ENCODE results near the gene FAM167B. TPM values are rescaled to one million over a fixed set of nuclear protein-coding genes. Genes with fewer than 3 reads are reported as not detected.

The FAM167B gene
- total RNA-seq, 1 donor from 2014 or later, result 3.8 TPM

GRCh38 chr1:32247983-32248889, 1.2 kb downstream of the FAM167B start:
- Mint-ChIP-seq H3K4me1 (ENCODE audit: low read depth) (peaks cover 13% of the 10 kb centered on the region), H3K4me3 (ENCODE audit: low read depth) (no peak overlapping the region)
- TF ChIP-seq, protein P1, sequence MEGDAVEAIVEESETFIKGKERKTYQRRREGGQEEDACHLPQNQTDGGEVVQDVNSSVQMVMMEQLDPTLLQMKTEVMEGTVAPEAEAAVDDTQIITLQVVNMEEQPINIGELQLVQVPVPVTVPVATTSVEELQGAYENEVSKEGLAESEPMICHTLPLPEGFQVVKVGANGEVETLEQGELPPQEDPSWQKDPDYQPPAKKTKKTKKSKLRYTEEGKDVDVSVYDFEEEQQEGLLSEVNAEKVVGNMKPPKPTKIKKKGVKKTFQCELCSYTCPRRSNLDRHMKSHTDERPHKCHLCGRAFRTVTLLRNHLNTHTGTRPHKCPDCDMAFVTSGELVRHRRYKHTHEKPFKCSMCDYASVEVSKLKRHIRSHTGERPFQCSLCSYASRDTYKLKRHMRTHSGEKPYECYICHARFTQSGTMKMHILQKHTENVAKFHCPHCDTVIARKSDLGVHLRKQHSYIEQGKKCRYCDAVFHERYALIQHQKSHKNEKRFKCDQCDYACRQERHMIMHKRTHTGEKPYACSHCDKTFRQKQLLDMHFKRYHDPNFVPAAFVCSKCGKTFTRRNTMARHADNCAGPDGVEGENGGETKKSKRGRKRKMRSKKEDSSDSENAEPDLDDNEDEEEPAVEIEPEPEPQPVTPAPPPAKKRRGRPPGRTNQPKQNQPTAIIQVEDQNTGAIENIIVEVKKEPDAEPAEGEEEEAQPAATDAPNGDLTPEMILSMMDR (IDR thresholded peaks at IDR 0.05; ENCODE audit: unreplicated experiment), result peak; percentile 86

GRCh38 chr1:32249831-32250525, 3.0 kb downstream of the FAM167B start:
- Mint-ChIP-seq H3K4me3 (ENCODE audit: low read depth) (peak overlapping the region; percentile 11), H3K36me3 (ENCODE audit: insufficient read depth) (no peaks in the 10 kb centered on the region), H3K27me3 (peaks cover 11% of the 10 kb centered on the region), H3K27ac (peak overlapping the region; percentile 89), H3K4me1 (ENCODE audit: low read depth) (peaks cover 13% of the 10 kb centered on the region), H3K9me3 (ENCODE audit: low read depth) (no peaks in the 10 kb centered on the region)
- no peak for DNase-seq (ENCODE audit: low spot score, unreplicated experiment)
- TF ChIP-seq, protein P1 (IDR thresholded peaks at IDR 0.05; ENCODE audit: unreplicated experiment), result no peak

More at GRCh38 chr1:32247983-32248889, 1.2 kb downstream of the FAM167B start:
- H3K36me3 Mint-ChIP-seq (ENCODE audit: insufficient read depth), result no peaks in the 10 kb centered on the region
- H3K9me3 Mint-ChIP-seq (ENCODE audit: low read depth), result no peaks in the 10 kb centered on the region
- peak overlapping the region; percentile 51 for H3K27ac Mint-ChIP-seq
- peaks cover 11% of the 10 kb centered on the region for H3K27me3 Mint-ChIP-seq
- DNase-seq (ENCODE audit: low spot score, unreplicated experiment), result peak; percentile 77

DNA sequence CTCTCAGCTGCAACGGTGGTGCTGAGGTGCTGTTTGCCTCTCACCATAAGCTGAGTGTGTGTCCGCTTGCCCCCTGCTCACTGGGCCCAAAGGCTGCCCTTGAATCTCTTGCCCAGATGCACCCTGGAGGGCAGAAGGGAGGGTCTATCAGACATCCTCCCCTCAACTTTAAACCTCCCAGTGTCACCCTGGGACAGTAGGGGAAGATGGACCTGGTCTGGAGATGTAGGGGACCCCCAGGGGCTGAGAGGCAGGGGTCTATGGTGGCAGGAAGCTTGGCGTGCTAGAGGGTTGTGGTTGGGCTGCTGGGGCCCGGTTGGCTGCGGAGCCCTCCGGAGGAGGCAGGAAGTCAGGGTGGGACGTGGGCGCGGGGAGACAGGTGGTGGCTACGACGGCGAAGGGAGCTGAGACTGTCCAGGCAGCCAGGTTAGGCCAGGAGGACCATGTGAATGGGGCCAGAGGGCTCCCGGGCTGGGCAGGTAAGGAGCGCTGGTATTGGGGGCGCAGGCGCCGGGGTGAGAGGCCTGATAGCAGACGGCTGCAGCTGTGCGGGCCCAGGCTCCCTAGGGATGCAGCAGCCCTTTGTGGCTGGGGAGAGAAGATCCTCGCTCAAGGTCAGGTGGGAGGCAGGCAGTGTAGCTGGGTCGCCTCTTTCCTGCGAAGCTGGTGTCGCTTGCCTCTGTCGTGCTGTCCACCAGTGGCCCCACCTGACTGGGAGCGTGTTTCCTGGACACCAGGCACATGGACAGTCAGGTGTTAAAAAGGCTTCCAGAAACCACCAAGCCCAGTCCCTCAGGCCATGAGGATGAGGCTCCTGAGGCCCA, 4.1 kb downstream of the FAM167B start, which contains the start of gene LCK:
LCK (plus strand) TSS at position 373 of the 824 bp plus-strand sequence. CDS start 23,065 bp downstream, outside the sequence.
- TF ChIP-seq, protein P1 (IDR thresholded peaks at IDR 0.05; ENCODE audit: unreplicated experiment), result no peak
- Mint-ChIP-seq H3K4me3 (ENCODE audit: low read depth) (peak within 1 kb of the TSS; percentile 11), H3K9me3 (ENCODE audit: low read depth) (no peaks in the 10 kb centered on the region), H3K4me1 (ENCODE audit: low read depth) (peaks cover 13% of the 10 kb centered on the region), H3K27me3 (peaks cover 11% of the 10 kb centered on the region), H3K36me3 (ENCODE audit: insufficient read depth) (no peaks in the 10 kb centered on the region), H3K27ac (peak within 1 kb of the TSS; percentile 89)
- no peak for DNase-seq (ENCODE audit: low spot score, unreplicated experiment)

DNA sequence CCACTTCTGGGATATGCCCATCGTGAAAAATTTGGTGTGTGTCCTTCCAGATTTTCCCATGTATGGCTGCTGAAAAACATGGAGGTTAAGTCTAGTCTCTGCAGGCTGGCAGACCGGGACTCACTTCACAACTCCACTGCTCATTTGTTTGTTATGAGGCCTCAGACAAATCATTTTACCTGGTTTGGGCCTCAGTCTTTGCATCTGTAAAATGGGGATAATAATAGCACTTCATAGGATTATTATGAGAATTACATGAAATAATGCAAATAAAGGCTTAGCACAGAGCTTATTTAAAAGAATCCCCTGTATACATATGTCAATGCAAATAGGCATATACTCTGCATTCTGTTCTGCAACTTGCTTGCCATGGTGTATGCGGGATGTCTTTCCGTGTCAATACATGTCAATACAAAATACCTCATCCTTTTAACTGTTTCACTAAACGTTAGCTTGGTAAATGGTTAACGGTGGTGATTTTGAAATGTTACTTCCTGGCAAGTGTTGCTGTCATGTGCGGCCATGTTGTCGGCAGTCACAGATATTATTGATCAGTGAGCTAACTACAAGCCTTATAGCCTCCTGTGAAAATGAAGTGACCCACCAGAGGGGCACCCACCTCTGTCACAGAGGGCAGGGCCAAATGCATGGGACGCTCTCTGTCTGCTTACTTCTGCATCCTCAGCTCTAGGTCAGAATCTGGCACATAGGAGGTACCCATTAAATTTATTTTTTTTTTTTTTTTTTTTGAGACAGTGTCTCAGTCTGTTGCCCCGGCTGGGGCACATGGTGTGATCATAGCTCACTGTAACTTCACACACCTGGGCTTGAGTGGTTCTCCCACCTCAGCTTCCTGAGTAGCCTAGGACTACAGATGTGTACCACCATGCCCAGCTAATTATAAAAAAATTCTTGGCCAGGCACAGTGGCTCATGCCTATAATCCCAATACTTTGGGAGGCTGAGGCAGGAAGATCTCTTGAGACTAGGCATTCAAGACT, 8.3 kb downstream of the FAM167B start:
- no peak overlapping the region for H3K4me3 Mint-ChIP-seq (ENCODE audit: low read depth)
- peaks cover 5% of the 10 kb centered on the region for H3K4me1 Mint-ChIP-seq (ENCODE audit: low read depth)
- peaks cover 11% of the 10 kb centered on the region for H3K27me3 Mint-ChIP-seq
- no peak overlapping the region for H3K27ac Mint-ChIP-seq
- H3K9me3 Mint-ChIP-seq (ENCODE audit: low read depth), result no peaks in the 10 kb centered on the region
- H3K36me3 Mint-ChIP-seq (ENCODE audit: insufficient read depth), result no peaks in the 10 kb centered on the region
- TF ChIP-seq, protein P1 (IDR thresholded peaks at IDR 0.05; ENCODE audit: unreplicated experiment), result no peak
- no peak for DNase-seq (ENCODE audit: low spot score, unreplicated experiment)

Measured in progenitor cell of endocrine pancreas (in vitro differentiated cells).